Neural crest cell (in vitro differentiated cells): Measurements from ENCODE around the gene DRAP1. TPM values are rescaled to one million over a fixed set of nuclear protein-coding genes. Genes with fewer than 3 reads are reported as not detected.
A peak's percentile ranks its signal among the peaks of the same experiment; 100 is the strongest.

Source experiments
- DNase-seq: peaks from one replicate; pipeline ENCODE4 v3.0.0; 2021; ENCODE audit warnings: low read depth, mixed read lengths, low spot score
- H3K27ac Mint-ChIP-seq: one replicate; pipeline ENCODE4 v1.8.0; 2021; ENCODE audit warnings: mild to moderate bottlenecking, mixed read lengths; ENCODE audit not compliant: unreplicated experiment
- H3K27me3 Mint-ChIP-seq: 2 replicates; pipeline ENCODE4 v1.8.0; 2021; ENCODE audit warnings: low read depth, mild to moderate bottlenecking, mixed read lengths
- H3K36me3 Mint-ChIP-seq: 2 replicates; pipeline ENCODE4 v1.8.0; 2021; ENCODE audit warnings: low read depth, mild to moderate bottlenecking, mixed read lengths
- H3K4me1 Mint-ChIP-seq: 2 replicates; pipeline ENCODE4 v1.8.0; 2021; ENCODE audit warnings: mixed read lengths
- H3K4me3 Mint-ChIP-seq: one replicate; pipeline ENCODE4 v1.8.0; 2021; ENCODE audit warnings: mild to moderate bottlenecking, mixed read lengths
- H3K9me3 Mint-ChIP-seq: 2 replicates; pipeline ENCODE4 v1.8.0; 2021; ENCODE audit warnings: mixed read lengths
- CTCF ChIP-seq: fragments of 200-600 bp; sonication (generic); conservative IDR thresholded peaks from 2 replicates; pipeline ENCODE4 v1.5.0; 2021; ENCODE audit warnings: antibody characterized with exemption, mild to moderate bottlenecking
- total RNA-seq: library from RNA; stranded (reverse); gene quantifications from 2 replicates; pipeline ENCODE4 v1.2.1, GENCODE V29; 2021

DRAP1 gene
- total RNA-seq, 1 donor from 2014 or later: 101 TPM

- Mint-ChIP-seq H3K27me3 (no peaks in the 10 kb centered on the region), H3K4me3 (peak overlapping the region; percentile 88), H3K36me3 (peaks cover 4% of the 10 kb centered on the region), H3K9me3 (no peaks in the 10 kb centered on the region), H3K4me1 (peaks cover 20% of the 10 kb centered on the region), H3K27ac (no peak overlapping the region)
- no peak for TF ChIP-seq CTCF
- no peak for DNase-seq
These were observed 1.2 kb downstream of the DRAP1 start for GRCh38 chr11:65920372-65920802.

GRCh38 chr11:65921033-65921555 is 1.9 kb downstream of the DRAP1 start:
- H3K27me3 Mint-ChIP-seq: no peaks in the 10 kb centered on the region
- TF ChIP-seq CTCF: no peak
- peaks cover 4% of the 10 kb centered on the region for H3K36me3 Mint-ChIP-seq
- no peaks in the 10 kb centered on the region for H3K9me3 Mint-ChIP-seq
- no peak overlapping the region for H3K27ac Mint-ChIP-seq
- H3K4me1 Mint-ChIP-seq: peaks cover 20% of the 10 kb centered on the region
- H3K4me3 Mint-ChIP-seq: peak overlapping the region; percentile 88
- DNase-seq: no peak

GRCh38 chr11:65921876-65922275 is 2.6 kb downstream of the DRAP1 start:
- H3K27ac Mint-ChIP-seq: no peak overlapping the region
- TF ChIP-seq CTCF: no peak
- DNase-seq: no peak
- peaks cover 12% of the 10 kb centered on the region for H3K4me1 Mint-ChIP-seq
- peaks cover 4% of the 10 kb centered on the region for H3K36me3 Mint-ChIP-seq
- H3K27me3 Mint-ChIP-seq: no peaks in the 10 kb centered on the region
- no peaks in the 10 kb centered on the region for H3K9me3 Mint-ChIP-seq
- H3K4me3 Mint-ChIP-seq: peak overlapping the region; percentile 65

- peak overlapping the region; percentile 65 for H3K4me3 Mint-ChIP-seq
- H3K4me1 Mint-ChIP-seq: peaks cover 8% of the 10 kb centered on the region
- H3K36me3 Mint-ChIP-seq: peaks cover 4% of the 10 kb centered on the region
- no peaks in the 10 kb centered on the region for H3K9me3 Mint-ChIP-seq
- no peak overlapping the region for H3K27ac Mint-ChIP-seq
- TF ChIP-seq CTCF: no peak
- H3K27me3 Mint-ChIP-seq: no peaks in the 10 kb centered on the region
- no peak for DNase-seq
These were observed 3.3 kb downstream of the DRAP1 start for GRCh38 chr11:65922565-65922964.

GRCh38 chr11:65925397-65925796 is 6.2 kb downstream of the DRAP1 start:
- H3K4me1 Mint-ChIP-seq: peaks cover under 1% of the 10 kb centered on the region
- peak overlapping the region; percentile 57 for H3K27ac Mint-ChIP-seq
- H3K27me3 Mint-ChIP-seq: no peaks in the 10 kb centered on the region
- H3K4me3 Mint-ChIP-seq: no peak overlapping the region
- no peak for TF ChIP-seq CTCF
- no peak for DNase-seq
- peaks cover 4% of the 10 kb centered on the region for H3K36me3 Mint-ChIP-seq
- no peaks in the 10 kb centered on the region for H3K9me3 Mint-ChIP-seq
